Endothelial cell (in vitro differentiated cells): ENCODE measurements around the gene PAPOLA. TPM values are rescaled to one million over a fixed set of nuclear protein-coding genes. Genes with fewer than 3 reads are reported as not detected.

Experiments used
- DNase-seq: peaks from one replicate; pipeline ENCODE4 v3.0.0; 2021; ENCODE audit warnings: low spot score
- H3K27ac Mint-ChIP-seq: one replicate; pipeline ENCODE4 v1.8.0; 2021; ENCODE audit warnings: mixed read lengths, inconsistent platforms; ENCODE audit not compliant: unreplicated experiment
- H3K27me3 Mint-ChIP-seq: one replicate; pipeline ENCODE4 v1.8.0; 2021; ENCODE audit warnings: mild to moderate bottlenecking, moderate library complexity, mixed read lengths, inconsistent platforms; ENCODE audit not compliant: unreplicated experiment
- H3K36me3 Mint-ChIP-seq: one replicate; pipeline ENCODE4 v1.8.0; 2021; ENCODE audit warnings: mild to moderate bottlenecking, low read depth, mixed read lengths, inconsistent platforms; ENCODE audit not compliant: unreplicated experiment
- H3K4me1 Mint-ChIP-seq: one replicate; pipeline ENCODE4 v1.8.0; 2021; ENCODE audit warnings: mild to moderate bottlenecking, mixed read lengths, inconsistent platforms; ENCODE audit not compliant: unreplicated experiment
- H3K4me3 Mint-ChIP-seq: one replicate; pipeline ENCODE4 v1.8.0; 2021; ENCODE audit warnings: mild to moderate bottlenecking, mixed read lengths, inconsistent platforms; ENCODE audit not compliant: unreplicated experiment
- H3K9me3 Mint-ChIP-seq: one replicate; pipeline ENCODE4 v1.8.0; 2021; ENCODE audit warnings: mixed read lengths, inconsistent platforms; ENCODE audit not compliant: unreplicated experiment
- total RNA-seq: library from RNA; stranded (reverse); fragmentation: NEBNext Ultra II Directional; extraction: Animal tissue kit (Norgen Biotek cat#: 25700); gene quantifications from one replicate; pipeline ENCODE4 v1.2.1, GENCODE V29; 2021; ENCODE audit not compliant: unreplicated experiment
- TF ChIP-seq, protein P1 (sequence below): fragments of 200-600 bp; sonication (generic); IDR thresholded peaks from one replicate; pipeline ENCODE4 v1.5.0; 2021; ENCODE audit warnings: antibody characterized with exemption; ENCODE audit not compliant: unreplicated experiment

PAPOLA gene
- total RNA-seq, 1 donor from 2014 or later, result 161 TPM

DNA sequence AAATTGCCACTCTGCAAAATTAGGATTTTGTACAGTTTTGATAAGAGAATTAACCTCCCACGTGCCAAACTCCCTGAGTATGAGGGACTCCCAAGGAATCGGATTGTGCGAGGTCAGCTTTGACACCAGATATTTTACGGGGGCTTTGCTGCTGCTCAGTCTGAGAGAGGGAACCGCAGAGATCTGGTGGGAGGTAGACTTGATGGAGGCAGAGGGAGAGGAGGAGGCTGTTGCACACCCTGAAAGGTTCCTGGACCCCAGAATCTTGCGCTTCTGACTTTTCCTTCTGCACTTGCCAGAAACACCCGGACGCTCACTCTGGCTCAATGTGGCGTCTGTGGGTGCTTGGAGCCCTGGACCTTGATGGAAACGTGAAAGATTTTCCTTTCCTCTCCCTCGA, 83.9 kb downstream of the PAPOLA start:
- Mint-ChIP-seq H3K27me3 (peaks cover 1% of the 10 kb centered on the region), H3K9me3 (no peaks in the 10 kb centered on the region), H3K4me3 (no peak overlapping the region), H3K27ac (no peak overlapping the region), H3K4me1 (peaks cover 8% of the 10 kb centered on the region), H3K36me3 (no peaks in the 10 kb centered on the region)
- TF ChIP-seq, protein P1, sequence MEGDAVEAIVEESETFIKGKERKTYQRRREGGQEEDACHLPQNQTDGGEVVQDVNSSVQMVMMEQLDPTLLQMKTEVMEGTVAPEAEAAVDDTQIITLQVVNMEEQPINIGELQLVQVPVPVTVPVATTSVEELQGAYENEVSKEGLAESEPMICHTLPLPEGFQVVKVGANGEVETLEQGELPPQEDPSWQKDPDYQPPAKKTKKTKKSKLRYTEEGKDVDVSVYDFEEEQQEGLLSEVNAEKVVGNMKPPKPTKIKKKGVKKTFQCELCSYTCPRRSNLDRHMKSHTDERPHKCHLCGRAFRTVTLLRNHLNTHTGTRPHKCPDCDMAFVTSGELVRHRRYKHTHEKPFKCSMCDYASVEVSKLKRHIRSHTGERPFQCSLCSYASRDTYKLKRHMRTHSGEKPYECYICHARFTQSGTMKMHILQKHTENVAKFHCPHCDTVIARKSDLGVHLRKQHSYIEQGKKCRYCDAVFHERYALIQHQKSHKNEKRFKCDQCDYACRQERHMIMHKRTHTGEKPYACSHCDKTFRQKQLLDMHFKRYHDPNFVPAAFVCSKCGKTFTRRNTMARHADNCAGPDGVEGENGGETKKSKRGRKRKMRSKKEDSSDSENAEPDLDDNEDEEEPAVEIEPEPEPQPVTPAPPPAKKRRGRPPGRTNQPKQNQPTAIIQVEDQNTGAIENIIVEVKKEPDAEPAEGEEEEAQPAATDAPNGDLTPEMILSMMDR, result no peak
- DNase-seq, result no peak

DNA sequence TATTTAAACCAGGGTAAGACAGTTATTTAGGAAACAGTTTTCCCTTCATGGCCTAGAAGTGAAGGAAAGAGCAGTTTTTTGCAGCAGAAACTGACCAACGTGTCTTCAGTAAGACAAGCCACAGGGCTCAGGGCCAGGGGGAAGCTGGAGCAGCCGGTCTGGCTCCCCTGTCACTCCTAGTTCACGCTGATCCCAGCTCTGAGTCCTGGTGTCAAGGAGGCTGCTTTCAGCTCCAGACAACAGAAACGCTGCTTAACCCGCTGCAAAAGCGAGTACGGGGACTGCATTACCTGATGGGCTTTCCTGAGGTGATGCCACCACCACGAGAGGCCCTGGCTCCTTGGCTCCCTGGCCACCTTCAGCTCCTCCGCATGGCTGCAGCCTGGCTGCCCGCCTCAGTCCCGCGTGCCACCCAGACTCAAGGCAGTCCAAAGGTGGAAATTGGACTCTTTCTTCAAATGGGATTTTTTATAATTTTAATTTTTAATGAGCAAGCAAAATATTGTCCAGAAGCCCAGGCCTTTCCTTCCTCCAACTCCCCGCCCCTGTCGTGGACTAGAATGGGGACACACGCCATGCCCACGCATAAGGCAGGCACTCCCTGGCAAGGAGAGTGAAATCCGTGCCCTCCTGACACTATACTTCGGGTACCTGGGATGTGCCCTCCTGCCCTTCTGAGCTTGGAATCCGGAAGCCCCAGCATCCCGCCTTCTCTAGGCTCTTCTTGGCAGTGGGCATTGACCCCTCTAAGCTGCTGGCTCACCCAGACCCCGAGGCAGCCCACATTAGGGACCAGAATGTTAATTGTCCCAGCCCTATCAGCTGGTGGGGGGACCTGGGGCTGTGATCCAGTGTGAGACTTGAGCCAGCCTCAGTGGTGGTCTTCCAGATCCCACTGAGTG, 85.0 kb downstream of the PAPOLA start:
- DNase-seq, result no peak
- Mint-ChIP-seq H3K27ac (no peak overlapping the region), H3K4me1 (peaks cover 8% of the 10 kb centered on the region), H3K27me3 (peaks cover 3% of the 10 kb centered on the region), H3K36me3 (no peaks in the 10 kb centered on the region), H3K4me3 (no peak overlapping the region), H3K9me3 (no peaks in the 10 kb centered on the region)
- TF ChIP-seq, protein P1, result no peak

DNA sequence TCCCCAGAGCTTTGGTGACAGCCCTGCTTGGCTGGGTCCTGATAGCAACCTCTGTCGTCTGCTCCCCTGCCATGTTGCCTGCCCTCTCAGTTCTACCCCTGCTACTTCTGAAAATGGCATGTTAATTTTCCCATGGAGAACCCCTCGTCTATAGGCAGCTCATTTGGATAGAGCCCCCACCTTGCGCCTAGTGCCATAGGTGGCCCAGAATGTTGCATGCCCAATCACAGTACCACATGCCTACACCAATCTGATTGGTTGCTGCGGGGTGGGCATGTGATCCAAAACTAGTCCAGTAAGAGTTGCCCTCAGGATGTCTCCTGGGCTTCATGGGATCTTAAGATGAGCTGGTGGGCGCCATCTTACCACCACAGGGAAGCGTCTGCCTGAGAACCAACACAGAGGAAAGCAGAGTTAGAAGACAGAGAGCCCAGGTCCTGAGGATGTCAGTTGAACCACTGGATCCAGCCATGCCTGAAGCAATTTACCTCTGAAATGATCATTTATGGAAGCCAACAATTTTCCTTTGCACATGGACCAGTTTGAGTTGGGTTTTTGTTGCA, 85.7 kb downstream of the PAPOLA start:
- Mint-ChIP-seq H3K27me3 (peaks cover 4% of the 10 kb centered on the region), H3K36me3 (no peaks in the 10 kb centered on the region), H3K4me1 (peaks cover 8% of the 10 kb centered on the region), H3K27ac (no peak overlapping the region), H3K4me3 (no peak overlapping the region), H3K9me3 (no peaks in the 10 kb centered on the region)
- TF ChIP-seq, protein P1, result no peak
- no peak for DNase-seq

DNA sequence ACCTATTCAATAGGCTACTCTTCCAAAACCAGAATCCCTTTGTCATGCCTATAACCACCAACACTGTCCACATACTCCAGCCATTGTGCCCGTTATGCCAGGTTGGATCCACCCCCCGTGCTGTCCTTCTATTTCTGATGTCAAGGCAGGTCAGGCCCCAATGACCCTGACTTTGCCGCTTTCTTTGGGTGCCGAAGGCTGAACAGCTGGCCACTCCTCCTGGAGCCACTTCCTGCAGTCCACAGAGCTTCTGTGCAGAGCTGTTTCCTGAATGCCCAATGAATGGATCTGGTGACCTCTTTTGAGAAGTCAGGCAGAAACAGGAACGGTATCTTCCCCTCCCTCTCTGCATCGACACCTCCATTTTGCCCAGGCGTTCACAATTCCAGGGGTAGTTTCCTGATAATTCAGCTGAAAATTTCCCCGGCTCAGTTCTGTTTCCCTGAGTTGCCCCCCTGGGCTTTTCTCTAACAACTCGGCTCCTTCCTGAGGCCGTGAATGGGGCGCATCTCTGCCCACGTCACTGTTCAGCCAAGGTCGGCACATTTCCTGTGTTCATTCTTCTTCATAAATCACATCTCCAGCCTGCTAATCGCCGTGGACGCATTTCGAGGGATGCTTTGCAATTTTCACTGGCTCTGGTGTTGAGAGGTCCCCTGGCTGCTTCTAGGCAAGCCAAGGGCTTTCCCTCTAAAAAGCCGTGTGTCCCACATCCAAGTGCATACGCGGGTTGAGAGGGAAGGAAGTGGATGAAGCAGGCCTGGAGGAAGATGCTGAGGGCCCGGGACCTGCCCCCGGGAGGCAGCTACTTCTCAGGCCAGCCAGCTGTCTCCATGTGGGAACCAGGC, 86.5 kb downstream of the PAPOLA start:
- Mint-ChIP-seq H3K36me3 (no peaks in the 10 kb centered on the region), H3K27me3 (peaks cover 4% of the 10 kb centered on the region), H3K9me3 (no peaks in the 10 kb centered on the region), H3K4me3 (no peak overlapping the region), H3K27ac (no peak overlapping the region), H3K4me1 (peaks cover 8% of the 10 kb centered on the region)
- no peak for DNase-seq
- TF ChIP-seq, protein P1, result no peak
